Measurements from ENCODE around the gene SUMO2.
"Not testable (repeated sequence)": the region's sequence is repeated elsewhere in the genome, so short reads cannot be mapped to it uniquely, and the experiment has no call there.

The SUMO2 gene

GRCh38 chr17:75144816-75145512 lies 37.8 kb downstream of the SUMO2 start:
- DNase-seq (ENCODE audit: low read depth, low spot score), result no peak

DNA sequence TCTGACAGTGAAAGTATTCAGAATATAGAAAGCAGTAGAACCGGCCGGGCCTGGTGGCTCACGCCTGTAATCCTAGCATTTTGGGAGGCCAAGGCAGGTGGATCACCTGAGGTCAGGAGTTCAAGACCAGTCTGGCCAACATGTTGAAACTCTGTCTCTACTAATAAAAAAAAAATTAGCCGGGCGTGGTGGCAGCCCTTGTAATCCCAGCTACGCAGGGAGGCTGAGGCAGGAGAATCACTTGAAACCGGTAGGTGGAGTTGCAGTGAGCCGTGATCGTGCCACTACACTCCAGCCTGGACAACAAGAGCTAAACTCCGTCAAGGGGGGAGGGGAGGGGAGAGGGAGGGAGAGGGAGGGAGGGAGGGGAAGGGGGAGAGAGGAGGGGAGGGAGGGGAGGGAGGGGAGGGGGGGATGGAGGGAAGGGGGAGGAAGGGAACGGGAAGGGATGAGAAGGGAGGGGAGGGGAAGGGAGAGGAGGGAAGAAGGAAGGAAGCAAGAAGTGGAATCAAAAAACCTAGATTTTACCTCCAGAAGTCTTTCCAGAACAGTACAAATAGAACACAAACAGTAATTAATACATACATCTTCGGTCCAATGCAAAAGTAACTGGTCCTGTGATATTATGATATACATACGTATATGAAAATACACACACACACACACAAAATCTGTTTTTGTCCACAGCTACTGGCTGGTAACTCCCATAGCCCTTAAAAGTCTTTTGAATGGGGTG lies 40.4 kb downstream of the SUMO2 start:
- DNase-seq (ENCODE audit: low read depth, low spot score), result no peak

DNA sequence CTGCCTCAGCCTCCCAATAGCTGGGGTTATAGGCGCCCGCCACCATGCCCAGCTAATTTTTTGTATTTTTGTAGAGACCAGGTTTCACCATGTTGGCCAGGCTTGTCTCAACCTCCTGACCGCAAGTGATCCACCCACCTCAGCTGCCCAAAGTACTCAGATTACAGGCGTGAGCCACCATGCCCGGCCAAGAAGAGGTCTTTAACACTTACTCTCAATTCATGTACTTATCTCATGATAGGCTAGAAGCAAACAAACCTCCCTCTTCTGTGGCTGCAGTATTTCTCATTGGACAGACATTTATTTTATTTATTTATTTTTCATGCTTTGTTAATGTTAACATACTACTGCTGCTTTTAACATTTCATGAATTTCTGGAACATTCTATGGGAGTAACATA lies 44.2 kb downstream of the SUMO2 start:
- DNase-seq (ENCODE audit: low read depth, low spot score), result no peak

DNA sequence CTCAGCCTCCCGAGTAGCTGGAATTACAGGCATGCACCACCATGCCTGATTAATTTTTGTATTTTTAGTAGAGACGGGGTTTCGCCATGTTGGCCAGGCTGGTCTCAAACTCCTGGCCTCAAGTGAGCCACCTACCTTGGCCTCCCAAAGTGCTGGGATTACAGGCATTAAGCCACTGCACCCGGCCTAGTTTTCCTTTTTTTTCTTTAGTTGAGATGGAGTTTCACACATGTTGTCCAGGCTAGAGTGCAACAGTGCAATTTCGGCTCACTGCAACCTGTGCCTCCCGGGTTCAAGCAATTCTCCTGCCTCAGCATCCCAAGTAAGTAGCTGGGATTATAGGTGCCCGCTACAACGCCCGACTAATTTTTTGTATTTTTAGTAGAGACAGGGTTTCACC lies 45.0 kb downstream of the SUMO2 start:
- DNase-seq (ENCODE audit: low read depth, low spot score), result not testable (repeated sequence)

DNA sequence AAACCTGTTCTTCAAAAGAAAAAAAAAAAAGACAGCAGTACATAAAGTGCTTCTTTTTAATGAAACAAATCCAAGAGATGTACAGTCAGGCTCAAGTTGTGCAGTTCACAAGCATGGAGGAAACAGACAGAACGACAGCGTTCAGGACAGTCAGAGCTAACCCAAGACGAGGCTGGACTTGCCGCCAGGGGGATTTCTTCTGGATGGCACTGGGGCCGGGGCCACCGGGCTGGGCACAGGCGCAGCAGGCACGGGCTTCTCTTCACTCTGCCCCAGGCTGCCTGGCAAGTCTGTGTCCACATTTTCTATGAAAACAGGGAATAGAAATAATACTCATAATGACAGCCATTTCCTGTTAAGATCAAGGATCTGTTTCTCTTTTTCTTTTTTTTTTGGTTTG lies 46.8 kb downstream of the SUMO2 start:
- no peak for DNase-seq (ENCODE audit: low read depth, low spot score)

DNA sequence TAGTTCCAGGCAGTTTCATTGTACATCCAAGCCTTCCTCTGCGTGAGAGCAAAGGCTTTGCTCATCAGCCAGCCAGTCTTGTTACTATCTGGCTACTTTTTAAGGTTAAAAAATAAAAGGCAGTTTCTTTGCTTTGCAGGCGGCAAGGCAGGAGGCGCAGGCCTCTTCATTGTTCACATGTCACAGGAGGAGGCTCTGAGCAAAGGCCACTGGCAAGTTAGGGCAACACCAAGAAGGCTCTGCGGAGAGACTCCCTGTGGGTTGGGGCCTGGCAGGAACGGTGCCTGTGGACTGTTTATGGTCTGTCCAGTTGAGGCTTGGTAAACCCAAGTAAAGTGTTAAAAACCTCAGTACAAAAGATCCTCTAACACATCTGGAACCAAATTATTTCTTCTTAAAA lies 47.3 kb downstream of the SUMO2 start:
- no peak for DNase-seq (ENCODE audit: low read depth, low spot score)

DNA sequence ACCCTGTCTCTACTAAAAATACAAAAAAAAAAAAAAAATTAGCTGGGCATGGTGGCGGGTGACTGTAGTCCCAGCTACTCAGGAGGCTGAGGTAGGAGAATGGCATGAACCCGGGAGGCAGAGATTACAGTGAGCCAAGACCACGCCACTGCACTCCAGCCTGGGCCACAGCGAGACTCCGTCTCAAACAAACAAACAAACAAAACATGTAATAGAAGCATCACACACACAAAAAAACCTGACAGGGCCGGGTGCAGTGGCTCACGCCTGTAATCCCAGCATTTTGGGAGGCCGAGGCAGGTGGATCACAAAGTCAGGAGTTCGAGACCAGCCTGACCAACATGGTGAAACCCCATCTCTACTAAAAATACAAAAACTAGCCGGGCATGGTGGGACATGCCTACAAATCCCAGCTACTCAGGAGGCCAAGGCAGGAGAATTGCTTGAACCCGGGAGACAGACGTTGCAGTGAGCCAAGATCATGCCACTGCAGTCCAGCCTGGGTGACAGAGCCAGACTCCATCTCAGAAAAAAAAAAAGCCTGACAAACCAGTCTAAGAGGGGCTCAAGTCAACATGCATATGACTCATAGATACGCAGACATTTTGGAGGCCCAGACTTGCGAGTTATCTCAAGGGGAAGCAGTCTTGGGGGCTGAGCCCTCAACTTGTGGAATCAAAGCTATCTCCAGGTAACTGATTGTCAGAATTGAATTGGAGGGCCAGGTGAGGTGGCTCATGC lies 49.0 kb downstream of the SUMO2 start:
- not testable (repeated sequence) for DNase-seq (ENCODE audit: low read depth, low spot score)

DNA sequence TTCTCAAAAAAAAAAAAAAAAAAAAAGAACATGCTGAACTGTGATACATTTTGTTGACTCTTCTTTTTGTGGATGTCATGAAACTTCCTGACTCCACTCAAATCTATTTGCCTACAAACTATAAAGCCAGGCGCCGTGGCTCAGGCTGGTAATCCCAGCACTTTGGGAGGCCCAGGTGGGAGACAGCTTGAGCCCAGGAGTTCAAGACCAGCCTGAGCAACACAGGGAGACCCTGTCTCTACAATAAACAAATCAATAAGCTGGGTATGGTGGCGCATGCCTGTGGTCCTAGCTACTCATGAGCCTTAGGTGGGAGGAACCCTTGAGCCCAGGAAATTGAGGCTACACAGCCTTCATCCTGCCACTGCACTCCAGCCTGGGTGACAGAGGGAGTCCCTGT lies 49.8 kb downstream of the SUMO2 start:
- no peak for DNase-seq (ENCODE audit: low read depth, low spot score)

GRCh38 chr17:75132018-75133000 lies 50.5 kb downstream of the SUMO2 start:
- DNase-seq (ENCODE audit: low read depth, low spot score), result not testable (repeated sequence)

DNA sequence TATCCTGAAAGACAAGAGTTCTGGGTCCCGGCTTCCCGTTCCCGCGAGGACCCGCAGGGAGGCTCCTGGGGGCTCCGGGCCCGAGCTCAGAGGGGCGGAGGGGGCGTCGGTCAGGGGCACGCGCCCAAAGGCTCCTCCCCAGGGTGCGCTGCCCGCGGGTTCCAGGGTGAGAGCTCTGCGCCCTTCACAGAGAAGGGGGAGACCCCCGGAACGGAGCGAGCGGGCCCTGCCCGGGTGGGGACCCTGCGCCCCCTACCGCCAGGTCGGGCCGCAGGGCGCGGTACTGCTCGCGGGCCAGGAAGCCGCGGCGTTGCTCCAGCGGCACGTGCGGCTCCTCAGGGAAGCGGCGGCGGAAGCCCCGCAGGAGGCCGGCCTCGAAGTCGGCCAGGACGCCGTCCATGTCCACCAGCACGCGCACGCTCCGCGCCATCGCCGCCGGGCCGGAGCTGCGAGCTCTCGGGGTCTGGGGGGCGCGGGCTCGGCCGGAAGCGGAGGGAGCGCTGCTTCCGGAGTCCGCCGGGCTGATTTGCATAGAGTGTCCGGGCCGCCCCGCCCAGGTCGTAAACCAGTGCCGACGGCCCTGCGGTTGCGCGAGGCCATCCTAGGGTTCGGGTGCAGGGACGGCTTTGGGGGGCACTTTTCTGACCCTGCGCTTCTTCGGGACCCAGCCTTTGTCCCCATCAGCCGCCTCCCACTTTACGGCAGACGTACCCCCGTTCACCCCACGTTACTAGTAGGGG lies 51.3 kb downstream of the SUMO2 start, which contains the start of gene NT5C:
NT5C (minus strand) TSS at position 465 of the 740 bp plus-strand sequence; CDS start at position 430, 35 bp downstream.
- DNase-seq (ENCODE audit: low read depth, low spot score), result peak; percentile 42

DNA sequence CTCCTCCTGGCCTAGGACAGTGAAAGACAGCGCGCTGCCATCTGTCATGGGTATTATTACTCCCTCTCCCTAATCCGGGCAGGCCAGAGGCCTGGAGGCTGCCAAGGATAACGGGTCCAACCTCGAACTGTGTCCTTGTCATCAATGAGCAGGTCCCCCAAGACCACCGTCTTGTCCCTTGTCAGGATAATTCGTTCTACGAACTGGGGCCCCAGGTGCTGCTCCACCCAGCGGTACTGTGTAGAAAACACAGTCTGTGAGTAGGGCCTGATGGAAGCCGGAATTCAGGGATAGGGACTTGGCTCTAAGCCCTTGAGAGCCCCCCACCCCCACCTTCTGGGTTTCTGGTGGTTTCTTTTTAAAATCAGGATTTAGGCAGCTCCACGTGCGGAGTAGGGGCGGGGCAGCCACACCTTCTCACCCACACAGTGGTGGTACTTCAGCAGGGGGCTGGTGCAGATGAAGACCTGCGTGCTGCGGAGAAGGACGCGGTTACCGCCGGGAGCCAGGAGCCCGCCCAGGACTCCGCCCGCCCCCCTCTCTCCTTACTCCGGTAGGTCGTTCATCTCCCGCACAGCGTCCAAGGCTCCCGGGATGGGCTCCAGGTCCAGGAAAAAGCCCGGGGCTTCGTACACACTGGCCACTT lies 52.0 kb downstream of the SUMO2 start:
- DNase-seq (ENCODE audit: low read depth, low spot score), result no peak

- no peak for DNase-seq (ENCODE audit: low read depth, low spot score)
These were observed 52.6 kb downstream of the SUMO2 start for GRCh38 chr17:75130059-75130631.

DNA sequence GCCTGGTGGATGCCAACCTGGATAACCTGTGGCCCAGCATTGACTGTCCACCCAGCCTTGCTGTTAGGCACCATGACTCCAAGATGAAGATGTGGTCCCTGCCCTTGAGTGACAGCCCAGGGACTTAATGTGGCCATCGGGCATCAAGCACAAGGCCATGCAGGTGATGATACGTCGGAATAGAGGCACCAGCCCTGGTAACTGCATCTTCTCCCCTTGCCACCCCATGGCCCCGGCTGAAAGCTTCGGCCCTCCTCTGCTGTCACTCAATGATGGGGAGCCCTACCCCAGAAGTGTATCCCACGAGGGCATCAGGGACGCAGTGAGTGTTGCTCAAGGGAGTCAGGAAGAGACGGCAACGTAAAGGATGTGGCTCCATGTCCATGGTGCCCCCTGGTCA lies 53.2 kb downstream of the SUMO2 start:
- no peak for DNase-seq (ENCODE audit: low read depth, low spot score)

DNA sequence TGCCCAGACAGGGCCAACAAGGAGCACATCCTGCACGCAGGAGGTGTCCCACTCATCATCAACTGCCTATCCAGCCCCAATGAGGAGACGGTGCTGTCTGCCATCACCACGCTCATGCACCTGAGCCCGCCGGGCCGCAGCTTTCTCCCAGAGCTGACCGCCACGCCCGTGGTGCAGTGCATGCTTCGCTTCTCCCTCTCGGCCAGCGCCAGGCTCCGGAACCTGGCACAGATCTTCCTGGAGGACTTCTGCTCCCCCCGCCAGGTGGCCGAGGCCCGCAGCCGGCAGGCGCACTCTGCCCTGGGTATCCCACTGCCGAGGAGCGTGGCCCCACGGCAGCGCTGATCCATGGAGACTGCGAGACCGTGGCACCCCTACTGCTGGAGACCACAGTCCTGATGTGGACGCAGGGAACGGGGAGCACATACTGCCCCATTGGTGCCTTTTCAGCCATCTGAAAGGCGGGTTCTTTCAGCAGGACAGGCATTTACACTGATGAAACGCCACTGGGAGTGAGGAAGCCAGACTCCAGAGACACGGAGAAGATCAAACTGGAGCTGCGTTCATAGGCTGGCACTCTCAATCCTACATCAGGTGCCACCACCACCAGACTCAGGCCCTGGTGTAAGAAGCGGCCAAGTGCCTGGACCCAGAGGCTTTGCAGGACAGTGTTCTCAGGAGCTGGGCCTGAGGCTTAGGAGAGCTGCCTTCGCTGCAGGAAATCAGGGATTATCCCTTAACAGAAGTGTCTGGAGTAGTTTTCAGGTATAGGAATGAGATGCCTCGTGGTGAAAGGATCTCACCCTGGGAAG lies 53.9 kb downstream of the SUMO2 start:
- DNase-seq (ENCODE audit: low read depth, low spot score), result no peak

DNA sequence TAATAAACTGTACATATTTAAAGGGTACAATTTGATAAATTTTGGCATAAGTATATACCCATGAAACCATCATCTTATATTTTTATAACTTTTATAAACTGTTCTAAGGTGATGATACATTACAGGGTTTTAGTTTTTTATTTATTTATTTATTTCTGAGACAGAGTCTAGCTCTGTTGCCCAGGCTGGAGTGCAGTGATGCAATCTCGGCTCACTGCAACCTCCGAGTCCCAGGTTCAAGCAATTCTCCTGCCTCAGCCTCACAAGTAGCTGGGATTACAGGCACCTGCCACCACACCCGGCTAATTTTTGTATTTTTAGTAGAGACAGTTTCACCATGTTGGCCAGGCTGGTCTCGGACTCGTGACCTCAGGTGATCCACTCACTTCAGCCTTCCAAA lies 54.8 kb downstream of the SUMO2 start:
- DNase-seq (ENCODE audit: low read depth, low spot score), result not testable (repeated sequence)

DNA sequence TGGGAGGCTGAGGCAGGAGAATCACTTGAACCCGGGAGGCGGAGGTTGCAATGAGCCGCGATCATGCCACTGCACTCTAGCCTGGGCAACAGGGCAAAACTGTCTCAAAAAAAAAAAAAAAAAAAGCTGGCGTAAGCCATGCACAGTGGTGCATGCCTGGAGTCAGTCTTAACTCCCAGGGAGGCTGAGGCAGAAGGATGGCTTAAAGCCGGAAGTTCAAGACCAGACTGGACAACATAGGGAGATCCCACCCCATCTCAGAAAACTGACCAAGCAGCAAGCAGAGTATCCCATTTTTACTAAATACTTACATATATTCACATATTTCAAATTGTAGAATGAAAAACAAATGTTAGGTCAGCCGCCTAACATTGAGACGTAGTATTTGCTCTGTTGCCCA lies 55.8 kb downstream of the SUMO2 start:
- DNase-seq (ENCODE audit: low read depth, low spot score), result no peak

DNA sequence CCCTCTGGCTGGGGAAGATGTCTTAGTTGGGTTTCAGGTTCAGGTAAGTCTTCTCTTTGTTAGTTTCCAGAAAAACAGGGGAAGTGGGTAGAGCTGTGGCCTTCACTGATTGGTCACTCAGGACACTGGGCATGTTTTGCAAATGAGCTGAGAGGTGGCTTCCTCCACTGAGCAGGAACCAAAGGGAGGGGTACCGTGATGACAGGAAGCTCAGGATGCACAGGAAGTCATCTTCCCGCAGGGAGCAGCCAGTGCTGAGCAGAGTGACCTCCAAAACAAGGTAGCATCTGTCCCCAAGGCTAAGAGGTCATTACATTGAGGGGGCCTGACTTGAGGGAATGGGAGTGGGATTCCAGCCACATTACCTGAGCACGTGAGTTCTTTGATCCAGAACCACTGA lies 56.8 kb downstream of the SUMO2 start:
- no peak for DNase-seq (ENCODE audit: low read depth, low spot score)

- no peak for DNase-seq (ENCODE audit: low read depth, low spot score)
These were observed 58.0 kb downstream of the SUMO2 start for GRCh38 chr17:75124819-75125162.
